Naive B cell (primary cell): ENCODE measurements around the gene PLEKHJ1. TPM values are rescaled to one million over a fixed set of nuclear protein-coding genes. Genes with fewer than 3 reads are reported as not detected.
A peak's percentile ranks its signal among the peaks of the same experiment; 100 is the strongest.

Experiments used
- ATAC-seq, 2 donors: fragments of 150-1000 bp; cut with Tn5 transposase; 2 replicates each; pipeline ENCODE4 v1.10.0; 2021; ENCODE audit warnings: low read depth in 2 of 2, mild to moderate bottlenecking in 2 of 2, moderate library complexity in 2 of 2
- DNase-seq: peaks from one replicate; pipeline ENCODE4 v3.0.0; 2022
- H3K27ac Mint-ChIP-seq, 6 donors: one replicate each; pipeline ENCODE4 v1.8.0; 2020 to 2022; ENCODE audit warnings: mild to moderate bottlenecking in 6 of 6, mixed read lengths in 6 of 6, moderate library complexity in 5 of 6, inconsistent platforms in 2 of 6
- H3K27me3 Mint-ChIP-seq, 3 donors: one replicate each; pipeline ENCODE4 v1.8.0; 2021 to 2022; ENCODE audit warnings: mixed read lengths in 3 of 3, mild to moderate bottlenecking in 1 of 3
- H3K36me3 Mint-ChIP-seq, 2 donors: one replicate each; pipeline ENCODE4 v1.8.0; 2020 to 2022; ENCODE audit warnings: mixed read lengths in 2 of 2, inconsistent platforms in 1 of 2, mild to moderate bottlenecking in 1 of 2
- H3K4me1 Mint-ChIP-seq, 3 donors: one replicate each; pipeline ENCODE4 v1.8.0; 2020 to 2022; ENCODE audit warnings: mixed read lengths in 3 of 3, inconsistent platforms in 1 of 3, mild to moderate bottlenecking in 1 of 3, moderate library complexity in 1 of 3
- H3K4me3 Mint-ChIP-seq, 8 donors: one replicate each; pipeline ENCODE4 v1.8.0; 2020 to 2022; ENCODE audit warnings: mild to moderate bottlenecking in 8 of 8, mixed read lengths in 8 of 8, moderate library complexity in 8 of 8, inconsistent platforms in 2 of 8
- H3K9me3 Mint-ChIP-seq, 7 donors: one replicate each; pipeline ENCODE4 v1.8.0; 2020 to 2022; ENCODE audit warnings: mixed read lengths in 7 of 7, mild to moderate bottlenecking in 5 of 7, inconsistent platforms in 2 of 7, moderate library complexity in 1 of 7
- polyA plus RNA-seq, 6 donors: library from polyadenylated mRNA; unstranded; fragments of 300-500 nt; fragmentation: Illumina TruSeq; gene quantifications; one replicate each; pipeline ENCODE4 v1.2.3, GENCODE V29; 2021; ENCODE audit warnings: low read depth in 6 of 6

Gene PLEKHJ1
- polyA plus RNA-seq, 6 donors from 2014 or later: 98.9 to 148 (median 126) TPM

DNA sequence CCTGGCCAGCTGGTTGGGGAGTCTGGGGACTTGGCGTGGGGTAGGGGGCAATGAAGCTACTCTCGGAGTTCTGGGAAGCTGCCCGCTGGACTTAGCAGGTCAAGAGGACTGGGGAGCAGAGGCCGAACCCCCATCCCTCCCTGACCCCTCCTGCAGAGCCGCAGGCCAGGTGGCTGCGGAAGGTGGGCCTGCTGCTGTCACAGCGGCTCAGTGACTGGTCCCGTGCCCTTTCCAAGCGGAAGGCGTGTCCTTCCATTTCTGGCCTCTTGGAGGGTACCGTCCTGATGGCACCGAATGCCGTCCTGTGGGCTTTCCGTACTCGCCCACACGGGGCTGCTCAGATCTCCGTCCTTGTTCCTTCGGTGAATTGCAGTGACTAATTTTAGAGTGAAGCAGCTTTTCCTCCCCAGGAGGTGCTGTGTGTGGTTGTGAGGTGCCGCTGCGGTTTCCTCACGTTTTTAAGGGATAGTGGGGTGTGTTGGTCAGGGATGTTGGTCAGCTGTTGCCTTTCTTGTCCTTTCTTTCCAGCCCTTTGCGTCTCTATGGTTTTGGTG lies 51.6 kb downstream of the PLEKHJ1 start:
- H3K36me3 Mint-ChIP-seq: no peaks in the 10 kb centered on the region
- peak overlapping the region in 1 of 8 donors; percentile 49 for H3K4me3 Mint-ChIP-seq
- no peaks in the 10 kb centered on the region for H3K9me3 Mint-ChIP-seq
- ATAC-seq: no peak
- peaks cover 39 to 53% (median 51%) of the 10 kb centered on the region in 3 donors for H3K4me1 Mint-ChIP-seq
- no peak for DNase-seq
- H3K27ac Mint-ChIP-seq: peak overlapping the region in 2 of 6 donors; percentile 65 to 83
- no peaks in the 10 kb centered on the region for H3K27me3 Mint-ChIP-seq

Other genes starting within 250 kb of the PLEKHJ1 start
- gene BTBD2, start 220.6 kb downstream of the PLEKHJ1 start, polyA plus RNA-seq: 1 to 10 TPM; 1.7 to 9.2 (median 4.8) TPM
- gene MKNK2, start 185.1 kb downstream of the PLEKHJ1 start, polyA plus RNA-seq: 100 to 1,000 TPM in 1 of 6 donors, 10 to 100 TPM in 5; 51.1 to 102 (median 57.1) TPM
- gene MOB3A, start 140.0 kb downstream of the PLEKHJ1 start, polyA plus RNA-seq: 100 to 1,000 TPM in 1 of 6 donors, 10 to 100 TPM in 5; 52.2 to 106 (median 75.1) TPM
- gene IZUMO4, start 139.4 kb downstream of the PLEKHJ1 start, polyA plus RNA-seq: 1 to 10 TPM in 1 of 6 donors, under 1 TPM in 5; 0.48 to 1.2 (median 0.85) TPM
- gene AP3D1, start 84.8 kb downstream of the PLEKHJ1 start, polyA plus RNA-seq: 10 to 100 TPM in 5 of 6 donors, 1 to 10 TPM in 1; 6.7 to 36.3 (median 15.5) TPM
- 1 to 10 TPM in 1 of 6 donors, under 1 TPM in 5; 0.11 to 2.4 (median 0.70) TPM for gene DOT1L, start 72.4 kb downstream of the PLEKHJ1 start, polyA plus RNA-seq
- gene SF3A2, start 495 bp upstream of the PLEKHJ1 start, polyA plus RNA-seq: 10 to 100 TPM; 13.1 to 37.2 (median 20.3) TPM
- gene AMH, start 13.0 kb upstream of the PLEKHJ1 start, polyA plus RNA-seq: not detected
- gene JSRP1, start 20.1 kb upstream of the PLEKHJ1 start, polyA plus RNA-seq: under 1 TPM in 3 of 6 donors, not detected in 3; 0.41 to 0.87 (median 0.53) TPM
- gene PEAK3, start 45.8 kb upstream of the PLEKHJ1 start, polyA plus RNA-seq: 1 to 10 TPM in 1 of 6 donors, under 1 TPM in 4, not detected in 1; 0.30 to 1.0 (median 0.49) TPM
- 10 to 100 TPM in 5 of 6 donors, 1 to 10 TPM in 1; 6.4 to 45.0 (median 15.4) TPM for gene LINGO3, start 71.8 kb upstream of the PLEKHJ1 start, polyA plus RNA-seq
- gene LSM7, start 92.3 kb upstream of the PLEKHJ1 start, polyA plus RNA-seq: 100 to 1,000 TPM; 275 to 337 (median 314) TPM
- 10 to 100 TPM; 13.0 to 38.0 (median 18.7) TPM for gene SPPL2B, start 92.4 kb upstream of the PLEKHJ1 start, polyA plus RNA-seq
- not detected for gene TMPRSS9, start 123.9 kb upstream of the PLEKHJ1 start, polyA plus RNA-seq
- 10 to 100 TPM; 50.0 to 99.3 (median 70.8) TPM for gene TIMM13, start 191.3 kb upstream of the PLEKHJ1 start, polyA plus RNA-seq
- gene LMNB2, start 220.6 kb upstream of the PLEKHJ1 start, polyA plus RNA-seq: 1 to 10 TPM; 3.2 to 5.4 (median 4.5) TPM
- 100 to 1,000 TPM in 3 of 6 donors, 10 to 100 TPM in 3; 40.2 to 177 (median 125) TPM for gene GADD45B, start 239.8 kb upstream of the PLEKHJ1 start, polyA plus RNA-seq